ENCODE data around the gene POC1A.

POC1A gene

GRCh38 chr3:52073490-52073889, 80.7 kb downstream of the POC1A start:
- ChIA-PET CTCF (no interaction called here), POLR2A (no interaction called here)

GRCh38 chr3:52072471-52072870, 81.8 kb downstream of the POC1A start:
- DNase-seq (ENCODE audit: extremely low spot score) = no peak
- POLR2A ChIA-PET = no interaction called here
- TF ChIP-seq ELF4 (IDR thresholded peaks at IDR 0.05) (no peak), NFRKB (IDR thresholded peaks at IDR 0.05) (no peak), LEF1 (IDR thresholded peaks at IDR 0.05; ENCODE audit: borderline replicate concordance) (no peak), PKNOX1 (IDR thresholded peaks at IDR 0.05) (no peak), HDGF (IDR thresholded peaks at IDR 0.05; ENCODE audit: borderline replicate concordance) (no peak), SUZ12 (IDR thresholded peaks at IDR 0.05) (no peak), FOXA1 (IDR thresholded peaks at IDR 0.05) (no peak), ZNF384 (IDR thresholded peaks at IDR 0.05) (no peak), TARDBP (IDR thresholded peaks at IDR 0.05) (no peak), ARNT (IDR thresholded peaks at IDR 0.05) (no peak), BHLHE40 (IDR thresholded peaks at IDR 0.05; ENCODE audit: borderline replicate concordance) (no peak), FOXM1 (IDR thresholded peaks at IDR 0.05; ENCODE audit: borderline replicate concordance) (no peak), L3MBTL2 (conservative IDR thresholded peaks at IDR 0.05) (no peak), SP1 (IDR thresholded peaks at IDR 0.05) (no peak), CTBP1 (IDR thresholded peaks at IDR 0.05; ENCODE audit: borderline replicate concordance) (no peak), FOXK2 (IDR thresholded peaks at IDR 0.05) (no peak)
- CTCF ChIA-PET = no interaction called here

More at GRCh38 chr3:52073490-52073889, 80.7 kb downstream of the POC1A start:
- TF ChIP-seq SUZ12 (IDR thresholded peaks at IDR 0.05) = no peak
- no peak for DNase-seq (ENCODE audit: extremely low spot score)

GRCh38 chr3:52072020-52072419, 82.2 kb downstream of the POC1A start:
- CTCF ChIA-PET = no interaction called here
- no peak for DNase-seq (ENCODE audit: extremely low spot score)
- POLR2A ChIA-PET = no interaction called here
- TF ChIP-seq FOXK2 (IDR thresholded peaks at IDR 0.05) (no peak), TARDBP (IDR thresholded peaks at IDR 0.05) (no peak), HDGF (IDR thresholded peaks at IDR 0.05; ENCODE audit: borderline replicate concordance) (no peak), PKNOX1 (IDR thresholded peaks at IDR 0.05) (no peak), ARNT (IDR thresholded peaks at IDR 0.05) (no peak), ELF4 (IDR thresholded peaks at IDR 0.05) (no peak), LEF1 (IDR thresholded peaks at IDR 0.05; ENCODE audit: borderline replicate concordance) (no peak), L3MBTL2 (conservative IDR thresholded peaks at IDR 0.05) (no peak), FOXA1 (IDR thresholded peaks at IDR 0.05) (no peak), FOXM1 (IDR thresholded peaks at IDR 0.05; ENCODE audit: borderline replicate concordance) (no peak), NFRKB (IDR thresholded peaks at IDR 0.05) (no peak), ZNF384 (IDR thresholded peaks at IDR 0.05) (no peak), SUZ12 (IDR thresholded peaks at IDR 0.05) (no peak), SP1 (IDR thresholded peaks at IDR 0.05) (no peak), BHLHE40 (IDR thresholded peaks at IDR 0.05; ENCODE audit: borderline replicate concordance) (no peak), CTBP1 (IDR thresholded peaks at IDR 0.05; ENCODE audit: borderline replicate concordance) (no peak)

GRCh38 chr3:52070724-52071621, 83.2 kb downstream of the POC1A start:
- POLR2A ChIA-PET = no interaction called here
- CTCF ChIA-PET = no interaction called here
- no peak for TF ChIP-seq NFRKB (IDR thresholded peaks at IDR 0.05)
- no peak for TF ChIP-seq ZNF384 (IDR thresholded peaks at IDR 0.05)
- no peak for TF ChIP-seq LEF1 (IDR thresholded peaks at IDR 0.05; ENCODE audit: borderline replicate concordance)
- TF ChIP-seq L3MBTL2 (conservative IDR thresholded peaks at IDR 0.05) = no peak
- no peak for DNase-seq (ENCODE audit: extremely low spot score)

GRCh38 chr3:52069855-52070254, 84.4 kb downstream of the POC1A start:
- CTCF ChIA-PET = no interaction called here

GRCh38 chr3:52069135-52069534, 85.1 kb downstream of the POC1A start:
- TF ChIP-seq LEF1 (IDR thresholded peaks at IDR 0.05; ENCODE audit: borderline replicate concordance) = no peak
- no peak for TF ChIP-seq ZNF384 (IDR thresholded peaks at IDR 0.05)
- no peak for TF ChIP-seq FOXK2 (IDR thresholded peaks at IDR 0.05)
- TF ChIP-seq L3MBTL2 (conservative IDR thresholded peaks at IDR 0.05) = no peak
- TF ChIP-seq PKNOX1 (IDR thresholded peaks at IDR 0.05) = no peak
- DNase-seq (ENCODE audit: extremely low spot score) = no peak
- ChIA-PET CTCF (no interaction called here), POLR2A (no interaction called here)

More at GRCh38 chr3:52069855-52070254, 84.4 kb downstream of the POC1A start:
- DNase-seq (ENCODE audit: extremely low spot score) = no peak
- TF ChIP-seq NFRKB (IDR thresholded peaks at IDR 0.05) (no peak), ARNT (IDR thresholded peaks at IDR 0.05) (no peak), FOXK2 (IDR thresholded peaks at IDR 0.05) (no peak)
- POLR2A ChIA-PET = no interaction called here

GRCh38 chr3:52068730-52069129, 85.5 kb downstream of the POC1A start:
- no peak for DNase-seq (ENCODE audit: extremely low spot score)
- ChIA-PET POLR2A (no interaction called here), CTCF (no interaction called here)
- no peak for TF ChIP-seq ZNF384 (IDR thresholded peaks at IDR 0.05)
- no peak for TF ChIP-seq NFRKB (IDR thresholded peaks at IDR 0.05)

Measured in HEK293T (cell line).